Endodermal cell (in vitro differentiated cells): ENCODE results near the gene KITLG. TPM values are rescaled to one million over a fixed set of nuclear protein-coding genes. Genes with fewer than 3 reads are reported as not detected.

Experiments used
- DNase-seq: peaks from one replicate; pipeline ENCODE4 v3.0.0-alpha.2; 2017
- H3K27ac ChIP-seq: 2 replicates; pipeline ENCODE4 v1.5.1; 2013; ENCODE audit warnings: mild to moderate bottlenecking, low read depth, low read length, moderate library complexity
- H3K27me3 ChIP-seq: 2 replicates; pipeline ENCODE4 v1.6.1; 2013; ENCODE audit warnings: mild to moderate bottlenecking, low read length, moderate library complexity; ENCODE audit not compliant: insufficient read depth, control insufficient read depth, poor library complexity, severe bottlenecking
- H3K36me3 ChIP-seq: 2 replicates; pipeline ENCODE4 v1.7.0; 2013; ENCODE audit warnings: mild to moderate bottlenecking, low read length, moderate library complexity; ENCODE audit not compliant: control insufficient read depth, insufficient read depth
- H3K4me1 ChIP-seq: one replicate; pipeline ENCODE4 v1.7.0; 2013; ENCODE audit warnings: low read length; ENCODE audit not compliant: control insufficient read depth, insufficient read depth
- H3K4me3 ChIP-seq: 2 replicates; pipeline ENCODE4 v1.5.1; 2013; ENCODE audit warnings: mild to moderate bottlenecking, low read length, moderate library complexity
- H3K9ac ChIP-seq: 2 replicates; pipeline ENCODE4 v1.6.1; 2013; ENCODE audit warnings: mild to moderate bottlenecking, low read length, moderate library complexity; ENCODE audit not compliant: poor library complexity, severe bottlenecking; ENCODE audit errors: extremely low read depth
- H3K9me3 ChIP-seq: 2 replicates; pipeline ENCODE4 v1.6.1; 2013; ENCODE audit warnings: mild to moderate bottlenecking, low read length, moderate library complexity; ENCODE audit not compliant: control insufficient read depth
- H3K27ac Mint-ChIP-seq: 2 replicates; pipeline ENCODE4 v1.8.0; 2020; ENCODE audit warnings: mixed read lengths
- H3K27me3 Mint-ChIP-seq: 2 replicates; pipeline ENCODE4 v1.8.0; 2021; ENCODE audit warnings: mild to moderate bottlenecking, mixed read lengths; ENCODE audit not compliant: insufficient read depth
- H3K36me3 Mint-ChIP-seq: 2 replicates; pipeline ENCODE4 v1.8.0; 2020; ENCODE audit warnings: low read depth, mixed read lengths
- H3K4me1 Mint-ChIP-seq: 2 replicates; pipeline ENCODE4 v1.8.0; 2020; ENCODE audit warnings: mixed read lengths
- H3K4me3 Mint-ChIP-seq: 2 replicates; pipeline ENCODE4 v1.8.0; 2020; ENCODE audit warnings: mild to moderate bottlenecking, moderate library complexity, mixed read lengths
- H3K9me3 Mint-ChIP-seq: 2 replicates; pipeline ENCODE4 v1.8.0; 2020; ENCODE audit warnings: mild to moderate bottlenecking, mixed read lengths
- CTCF ChIP-seq: fragments of 200-600 bp; sonication (generic); conservative IDR thresholded peaks from 2 replicates; pipeline ENCODE4 v1.5.0; 2021; ENCODE audit warnings: antibody characterized with exemption, mild to moderate bottlenecking
- WGBS, 2 experiments: methylation state at CpG; one replicate each; pipeline versions ENCODE4 v1.1.5 to v1.1.7; 2013; ENCODE audit warnings: missing lambda C conversion rate in 2 of 2, mixed read lengths in 1 of 2; ENCODE audit not compliant: insufficient coverage in 1 of 2, insufficient read length in 1 of 2; 5-methylcytosine and 5-hydroxymethylcytosine counted together
- total RNA-seq, 2 donors: library from RNA; stranded (reverse); fragmentation: NEBNext Ultra II Directional in 1 of 2; extraction: Animal tissue kit (Norgen Biotek cat#: 25700) in 1 of 2; gene quantifications; 2 replicates in 1 of 2; 3 replicates in 1 of 2; pipeline ENCODE4 v1.2.1, GENCODE V29; 2021

The KITLG gene
- total RNA-seq, 2 donors from 2014 or later: 7.0 to 14.3 TPM

- no peak for DNase-seq
- Mint-ChIP-seq H3K9me3 (no peaks in the 10 kb centered on the region), H3K36me3 (no peaks in the 10 kb centered on the region), H3K4me1 (peaks cover 46% of the 10 kb centered on the region), H3K4me3 (no peak overlapping the region), H3K27ac (no peak overlapping the region), H3K27me3 (peaks cover 50% of the 10 kb centered on the region)
- Histone ChIP-seq H3K27ac (no peak overlapping the region), H3K36me3 (no peaks in the 10 kb centered on the region), H3K27me3 (peaks cover 71% of the 10 kb centered on the region), H3K9ac (no peak overlapping the region), H3K9me3 (no peaks in the 10 kb centered on the region), H3K4me1 (peaks cover 5% of the 10 kb centered on the region), H3K4me3 (no peak overlapping the region)
- 89% methylated on average over 1 of the region's 1 CpG; no CpG with 5 or more reads in 1 of the 2 experiments for WGBS, 2 experiments
- TF ChIP-seq CTCF: no peak
Measured at GRCh38 chr12:88576866-88577265, 3.4 kb downstream of the KITLG start.

- Histone ChIP-seq H3K27ac (peak overlapping the region; percentile 18), H3K9ac (no peak overlapping the region), H3K4me3 (no peak overlapping the region), H3K36me3 (no peaks in the 10 kb centered on the region), H3K4me1 (peaks cover 5% of the 10 kb centered on the region), H3K27me3 (peaks cover 58% of the 10 kb centered on the region), H3K9me3 (no peaks in the 10 kb centered on the region)
- Mint-ChIP-seq H3K4me3 (no peak overlapping the region), H3K4me1 (peaks cover 50% of the 10 kb centered on the region), H3K27ac (no peak overlapping the region), H3K27me3 (peaks cover 39% of the 10 kb centered on the region), H3K36me3 (no peaks in the 10 kb centered on the region), H3K9me3 (no peaks in the 10 kb centered on the region)
- WGBS, 2 experiments: 56% methylated on average over 2 of the region's 2 CpGs; no CpG with 5 or more reads in 1 of the 2 experiments
- no peak for TF ChIP-seq CTCF
- no peak for DNase-seq
Measured at GRCh38 chr12:88575361-88575970, 4.8 kb downstream of the KITLG start.

- H3K27ac Mint-ChIP-seq: no peak overlapping the region
- 64 to 79% methylated on average over 2 of the region's 2 CpGs for WGBS, 2 experiments
- H3K9me3 ChIP-seq: no peaks in the 10 kb centered on the region
- H3K36me3 ChIP-seq: no peaks in the 10 kb centered on the region
- no peak for TF ChIP-seq CTCF
- H3K9ac ChIP-seq: no peak overlapping the region
- DNase-seq: no peak
- H3K4me3 ChIP-seq: no peak overlapping the region
- no peak overlapping the region for H3K4me3 Mint-ChIP-seq
- H3K4me1 Mint-ChIP-seq: peaks cover 50% of the 10 kb centered on the region
- peaks cover 50% of the 10 kb centered on the region for H3K27me3 ChIP-seq
- H3K27me3 Mint-ChIP-seq: peaks cover 38% of the 10 kb centered on the region
- no peaks in the 10 kb centered on the region for H3K36me3 Mint-ChIP-seq
- peaks cover 5% of the 10 kb centered on the region for H3K4me1 ChIP-seq
- H3K27ac ChIP-seq: no peak overlapping the region
- H3K9me3 Mint-ChIP-seq: no peaks in the 10 kb centered on the region
Measured at GRCh38 chr12:88574278-88574677, 6.0 kb downstream of the KITLG start.
